ENCODE results near the gene NUAK1.

DNA sequence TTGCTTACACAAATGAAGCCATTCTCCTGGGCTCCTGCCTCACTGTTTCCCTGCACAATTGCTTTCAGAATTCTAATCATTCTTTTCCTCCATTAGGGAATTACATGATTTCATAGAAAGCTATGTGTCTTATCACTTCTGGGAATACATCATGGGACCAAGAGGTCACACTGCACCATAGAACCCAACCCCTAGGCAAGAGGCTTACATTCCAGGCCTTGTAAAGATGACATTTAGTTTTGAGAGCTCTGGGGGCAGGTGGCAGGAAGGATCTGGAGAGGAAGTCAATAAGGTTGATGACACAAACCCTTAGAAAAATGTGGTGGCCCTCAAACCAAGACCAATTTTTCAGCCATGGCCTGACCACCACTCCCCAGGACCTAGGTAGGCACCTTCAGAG is 57.1 kb downstream of the NUAK1 start:
- TF ChIP-seq, protein P1, sequence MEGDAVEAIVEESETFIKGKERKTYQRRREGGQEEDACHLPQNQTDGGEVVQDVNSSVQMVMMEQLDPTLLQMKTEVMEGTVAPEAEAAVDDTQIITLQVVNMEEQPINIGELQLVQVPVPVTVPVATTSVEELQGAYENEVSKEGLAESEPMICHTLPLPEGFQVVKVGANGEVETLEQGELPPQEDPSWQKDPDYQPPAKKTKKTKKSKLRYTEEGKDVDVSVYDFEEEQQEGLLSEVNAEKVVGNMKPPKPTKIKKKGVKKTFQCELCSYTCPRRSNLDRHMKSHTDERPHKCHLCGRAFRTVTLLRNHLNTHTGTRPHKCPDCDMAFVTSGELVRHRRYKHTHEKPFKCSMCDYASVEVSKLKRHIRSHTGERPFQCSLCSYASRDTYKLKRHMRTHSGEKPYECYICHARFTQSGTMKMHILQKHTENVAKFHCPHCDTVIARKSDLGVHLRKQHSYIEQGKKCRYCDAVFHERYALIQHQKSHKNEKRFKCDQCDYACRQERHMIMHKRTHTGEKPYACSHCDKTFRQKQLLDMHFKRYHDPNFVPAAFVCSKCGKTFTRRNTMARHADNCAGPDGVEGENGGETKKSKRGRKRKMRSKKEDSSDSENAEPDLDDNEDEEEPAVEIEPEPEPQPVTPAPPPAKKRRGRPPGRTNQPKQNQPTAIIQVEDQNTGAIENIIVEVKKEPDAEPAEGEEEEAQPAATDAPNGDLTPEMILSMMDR (IDR thresholded peaks at IDR 0.05; ENCODE audit: low read depth, low read length, poor library complexity, severe bottlenecking) = no peak
- no peak for TF ChIP-seq EZH2phosphoT487 (IDR thresholded peaks at IDR 0.05; ENCODE audit: borderline replicate concordance, low read length)

All from DOHH2 (cell line).